GM12872 (cell line): ENCODE measurements around the gene NCR3LG1.

ENCODE experiments used
- CTCF ChIP-seq: IDR thresholded peaks from 3 replicates; pipeline ENCODE4 v1.5.1; 2011; ENCODE audit warnings: low read depth, mild to moderate bottlenecking, low read length, moderate library complexity; ENCODE audit not compliant: insufficient read depth

Gene NCR3LG1

GRCh38 chr11:17415523-17416104 is 64.0 kb downstream of the NCR3LG1 start:
- TF ChIP-seq CTCF: no peak

DNA sequence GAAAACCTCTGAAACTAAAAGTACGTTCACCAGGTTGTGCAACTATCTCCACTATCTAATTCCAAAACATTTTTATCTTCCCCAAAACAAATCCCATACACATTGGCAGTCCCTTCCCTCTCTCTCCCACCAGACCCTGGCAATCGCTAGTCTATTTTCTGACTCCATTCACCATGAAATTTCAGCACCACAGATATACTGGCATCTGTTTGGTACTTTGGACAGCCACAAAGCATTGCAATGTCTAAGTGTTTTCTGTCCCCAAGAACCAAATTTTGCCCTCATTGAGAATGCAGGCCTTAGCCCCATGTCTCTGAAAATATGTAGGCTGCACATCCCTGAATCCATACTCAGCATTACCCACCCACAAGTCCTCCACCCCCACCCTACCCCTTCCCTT is 64.9 kb downstream of the NCR3LG1 start:
- TF ChIP-seq CTCF: no peak

GRCh38 chr11:17418444-17419081 is 67.0 kb downstream of the NCR3LG1 start:
- no peak for TF ChIP-seq CTCF

DNA sequence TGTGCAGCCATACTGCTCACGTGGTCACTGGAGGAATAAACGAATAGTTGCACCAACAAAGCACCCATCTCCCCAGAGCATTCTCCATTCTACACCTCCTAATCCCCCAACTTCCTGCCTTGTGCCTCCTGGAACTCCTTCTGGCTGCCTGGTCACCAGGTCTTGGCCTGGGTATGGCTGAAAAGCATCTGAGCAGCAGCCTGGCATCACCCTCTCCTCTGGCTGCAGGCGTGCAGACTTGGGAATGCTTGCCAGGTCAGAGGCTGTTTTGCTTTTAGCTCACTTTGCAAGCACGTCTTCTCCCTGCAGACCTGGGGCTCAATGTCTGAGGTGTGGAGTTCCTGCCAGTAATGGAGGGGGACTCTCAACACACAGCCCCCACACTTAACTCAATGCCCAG is 70.2 kb downstream of the NCR3LG1 start:
- no peak for TF ChIP-seq CTCF

GRCh38 chr11:17423533-17424310 is 72.1 kb downstream of the NCR3LG1 start:
- no peak for TF ChIP-seq CTCF
